ENCODE measurements around the gene PLXND1.
A peak's percentile ranks its signal among the peaks of the same experiment; 100 is the strongest.

PLXND1 gene

DNA sequence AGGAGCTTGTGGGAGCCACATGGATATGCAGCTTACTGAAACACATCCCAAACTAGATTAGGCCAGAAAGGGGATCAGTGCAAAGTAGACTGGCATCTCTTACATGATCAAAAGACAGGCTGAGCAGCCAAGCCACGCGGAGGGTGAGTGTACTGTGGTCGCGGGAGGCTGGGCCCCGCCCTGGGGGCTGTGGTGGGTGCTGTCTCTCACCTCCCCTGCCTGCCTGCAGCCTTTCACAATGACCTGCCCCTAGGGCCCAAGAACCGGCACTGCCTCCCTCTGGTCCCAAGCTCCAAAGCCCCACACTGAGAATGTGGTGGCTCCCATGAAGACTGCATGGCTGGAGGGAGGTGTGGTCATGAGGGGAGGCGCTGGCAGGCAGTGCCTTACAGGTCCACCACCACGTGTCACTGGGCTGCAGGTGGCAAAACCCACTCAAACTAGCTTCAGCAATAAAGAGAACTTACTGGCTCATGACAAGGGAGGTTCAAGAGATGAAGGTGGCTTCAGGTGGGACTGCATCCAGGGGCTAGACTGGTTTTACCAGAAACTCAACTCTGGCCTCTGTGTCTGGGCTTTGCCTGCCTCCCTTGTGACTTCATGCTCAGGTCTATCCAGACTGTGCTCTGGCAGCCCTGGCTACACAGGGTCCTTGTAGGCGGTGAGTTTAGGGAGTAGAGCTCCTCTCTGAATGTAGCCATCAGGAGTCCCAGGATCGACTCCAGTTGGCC is 27.4 kb upstream of the PLXND1 start:
- no peak overlapping the region for H3K27ac ChIP-seq
- TF ChIP-seq, protein P1, sequence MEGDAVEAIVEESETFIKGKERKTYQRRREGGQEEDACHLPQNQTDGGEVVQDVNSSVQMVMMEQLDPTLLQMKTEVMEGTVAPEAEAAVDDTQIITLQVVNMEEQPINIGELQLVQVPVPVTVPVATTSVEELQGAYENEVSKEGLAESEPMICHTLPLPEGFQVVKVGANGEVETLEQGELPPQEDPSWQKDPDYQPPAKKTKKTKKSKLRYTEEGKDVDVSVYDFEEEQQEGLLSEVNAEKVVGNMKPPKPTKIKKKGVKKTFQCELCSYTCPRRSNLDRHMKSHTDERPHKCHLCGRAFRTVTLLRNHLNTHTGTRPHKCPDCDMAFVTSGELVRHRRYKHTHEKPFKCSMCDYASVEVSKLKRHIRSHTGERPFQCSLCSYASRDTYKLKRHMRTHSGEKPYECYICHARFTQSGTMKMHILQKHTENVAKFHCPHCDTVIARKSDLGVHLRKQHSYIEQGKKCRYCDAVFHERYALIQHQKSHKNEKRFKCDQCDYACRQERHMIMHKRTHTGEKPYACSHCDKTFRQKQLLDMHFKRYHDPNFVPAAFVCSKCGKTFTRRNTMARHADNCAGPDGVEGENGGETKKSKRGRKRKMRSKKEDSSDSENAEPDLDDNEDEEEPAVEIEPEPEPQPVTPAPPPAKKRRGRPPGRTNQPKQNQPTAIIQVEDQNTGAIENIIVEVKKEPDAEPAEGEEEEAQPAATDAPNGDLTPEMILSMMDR (conservative IDR thresholded peaks at IDR 0.05): no peak

DNA sequence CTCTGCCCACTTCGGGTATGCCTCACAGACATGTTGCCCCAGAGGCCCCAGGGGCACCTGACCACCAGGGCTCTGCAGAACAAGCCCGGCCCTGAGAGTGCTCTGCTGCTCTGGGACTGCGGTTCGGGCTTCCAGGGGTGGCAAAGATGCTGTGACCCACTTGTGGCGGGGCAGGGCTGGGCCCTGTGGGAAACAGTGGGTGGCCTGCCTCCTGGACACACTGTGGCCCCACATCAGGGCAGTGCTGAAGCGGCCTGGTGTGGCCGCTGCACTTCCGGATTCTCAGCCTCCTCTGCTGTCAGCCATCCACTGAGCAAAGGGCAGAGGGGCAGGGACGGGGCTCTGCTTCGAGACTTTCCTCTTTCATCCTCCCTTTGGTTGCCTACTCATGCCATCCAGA is 26.5 kb upstream of the PLXND1 start:
- H3K27ac ChIP-seq: no peak overlapping the region
- TF ChIP-seq, protein P1 (conservative IDR thresholded peaks at IDR 0.05): no peak

DNA sequence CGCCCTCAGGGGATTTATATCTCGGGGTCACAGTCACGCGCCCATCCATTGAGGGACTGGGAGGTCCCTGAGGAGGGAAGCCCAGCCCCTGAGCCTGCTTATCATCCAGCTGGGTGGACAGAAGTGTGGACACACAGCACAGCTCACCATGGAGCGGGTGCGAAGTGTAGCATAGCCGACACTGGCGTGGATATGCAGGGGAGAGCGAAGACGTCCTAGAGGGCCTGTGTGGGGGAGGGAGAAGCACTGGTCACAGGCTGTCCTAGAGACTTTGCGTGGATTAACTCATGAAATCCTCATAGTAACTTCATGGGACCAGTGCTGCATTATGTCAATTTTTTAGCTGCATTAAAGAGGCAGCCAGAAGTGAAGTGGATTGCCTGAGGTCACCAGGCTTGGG is 26.1 kb upstream of the PLXND1 start:
- TF ChIP-seq, protein P1 (conservative IDR thresholded peaks at IDR 0.05): no peak
- no peak overlapping the region for H3K27ac ChIP-seq

DNA sequence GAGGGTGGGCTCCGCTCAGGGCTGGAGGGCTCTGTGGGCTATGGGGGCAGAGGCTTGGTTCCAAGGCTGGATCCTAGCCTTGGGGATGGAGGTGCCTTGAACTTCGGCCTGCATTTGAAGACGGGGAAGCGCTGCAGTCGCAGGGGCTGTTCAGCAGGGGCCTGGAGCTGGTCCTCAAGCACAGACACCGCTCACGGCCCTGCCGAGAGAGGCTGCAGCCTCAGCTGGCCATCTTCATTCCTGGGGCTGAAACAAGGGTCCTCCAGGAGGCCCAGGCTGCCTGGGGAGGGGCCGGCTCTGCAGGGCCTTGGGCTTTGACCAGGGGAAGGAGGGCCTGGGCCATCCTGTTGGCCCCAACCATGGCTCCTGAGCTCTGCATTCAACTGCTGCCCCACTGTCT is 25.6 kb upstream of the PLXND1 start:
- no peak overlapping the region for H3K27ac ChIP-seq
- TF ChIP-seq, protein P1 (conservative IDR thresholded peaks at IDR 0.05): no peak

DNA sequence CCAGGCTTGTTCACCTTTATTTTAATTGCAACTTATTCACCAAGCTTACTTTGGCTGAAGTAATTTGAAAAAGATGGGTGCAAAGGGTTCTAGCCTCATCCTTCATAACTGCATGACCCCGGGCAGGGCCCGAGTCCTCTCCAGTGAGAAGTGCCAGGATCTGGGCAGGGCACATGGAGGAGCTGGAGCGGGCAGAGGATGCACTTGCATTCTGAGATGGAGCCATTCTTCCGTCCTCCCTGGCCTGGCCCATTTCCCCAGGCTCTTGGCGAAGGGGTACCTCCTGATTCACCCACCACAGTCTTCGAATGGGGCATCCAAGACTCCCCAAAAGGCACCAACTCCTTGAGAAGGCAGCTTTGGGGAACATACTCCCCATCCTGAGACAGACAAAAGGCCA is 22.5 kb upstream of the PLXND1 start:
- TF ChIP-seq, protein P1 (conservative IDR thresholded peaks at IDR 0.05): no peak
- no peak overlapping the region for H3K27ac ChIP-seq

DNA sequence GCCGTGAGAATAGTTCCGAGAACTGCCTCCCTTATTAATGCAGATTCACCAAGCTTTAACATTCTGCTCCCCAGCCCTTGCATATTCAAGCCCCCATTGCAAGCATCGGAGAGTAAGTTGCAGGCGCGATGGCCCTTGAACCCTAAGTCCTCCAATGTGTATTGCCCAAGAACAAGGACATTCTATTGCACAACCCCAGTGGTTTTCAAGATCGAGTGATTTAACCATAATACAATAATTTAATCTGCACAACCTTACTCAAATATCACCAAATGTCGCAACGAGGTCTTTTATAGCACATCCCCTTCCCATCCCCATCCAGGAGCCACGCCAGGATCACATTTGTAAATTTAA is 21.7 kb upstream of the PLXND1 start:
- no peak overlapping the region for H3K27ac ChIP-seq
- TF ChIP-seq, protein P1 (conservative IDR thresholded peaks at IDR 0.05): 0 out of 2 replicates have a peak, but pooled peaks have one; percentile 28

DNA sequence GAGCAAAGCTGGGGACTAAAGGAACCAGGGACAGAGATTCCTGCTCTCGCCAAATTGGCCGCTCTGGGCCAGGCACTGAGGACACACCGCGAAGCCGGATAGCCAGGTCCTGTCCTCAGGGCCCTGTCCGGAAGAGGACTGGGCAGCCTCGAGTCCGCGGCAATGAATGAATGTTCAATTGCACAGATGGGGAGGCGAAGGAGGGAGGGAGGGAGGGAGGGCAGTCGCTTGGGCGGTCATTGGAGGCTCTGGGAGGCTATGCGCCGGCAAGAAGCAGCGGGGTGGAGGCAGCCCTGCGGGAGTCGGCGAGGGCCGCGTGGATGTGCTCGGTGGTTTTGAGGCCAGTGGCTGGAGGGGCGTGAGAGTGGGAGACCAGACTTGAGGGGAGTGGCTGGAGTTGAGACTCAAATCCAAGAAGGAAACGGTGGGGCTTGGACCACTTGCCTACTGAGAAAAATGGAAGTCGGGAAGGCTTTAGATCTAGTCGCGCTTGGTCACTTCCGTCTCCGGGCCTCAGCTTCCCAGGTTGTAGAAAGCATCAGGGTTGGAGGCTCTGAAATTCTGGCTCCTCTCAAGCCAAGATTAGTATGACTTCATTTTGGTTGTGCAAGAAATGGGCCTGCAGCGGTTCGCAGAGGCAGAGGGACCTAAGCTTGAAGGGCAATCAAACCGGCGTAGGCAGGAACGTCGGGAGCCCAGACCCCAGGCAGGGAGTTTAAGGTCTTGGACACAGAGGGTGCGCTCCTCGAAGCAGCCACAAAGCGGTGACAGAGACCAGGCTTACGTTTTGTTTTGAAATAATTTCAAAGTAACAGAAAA is 21.1 kb upstream of the PLXND1 start:
- no peak overlapping the region for H3K27ac ChIP-seq
- TF ChIP-seq, protein P1 (conservative IDR thresholded peaks at IDR 0.05): peak; percentile 67

Data from VCaP (cell line).